ENCODE data around the gene ZFP42.
"Not testable (repeated sequence)": the region's sequence is repeated elsewhere in the genome, so short reads cannot be mapped to it uniquely, and the experiment has no call there.

ZFP42 gene

DNA sequence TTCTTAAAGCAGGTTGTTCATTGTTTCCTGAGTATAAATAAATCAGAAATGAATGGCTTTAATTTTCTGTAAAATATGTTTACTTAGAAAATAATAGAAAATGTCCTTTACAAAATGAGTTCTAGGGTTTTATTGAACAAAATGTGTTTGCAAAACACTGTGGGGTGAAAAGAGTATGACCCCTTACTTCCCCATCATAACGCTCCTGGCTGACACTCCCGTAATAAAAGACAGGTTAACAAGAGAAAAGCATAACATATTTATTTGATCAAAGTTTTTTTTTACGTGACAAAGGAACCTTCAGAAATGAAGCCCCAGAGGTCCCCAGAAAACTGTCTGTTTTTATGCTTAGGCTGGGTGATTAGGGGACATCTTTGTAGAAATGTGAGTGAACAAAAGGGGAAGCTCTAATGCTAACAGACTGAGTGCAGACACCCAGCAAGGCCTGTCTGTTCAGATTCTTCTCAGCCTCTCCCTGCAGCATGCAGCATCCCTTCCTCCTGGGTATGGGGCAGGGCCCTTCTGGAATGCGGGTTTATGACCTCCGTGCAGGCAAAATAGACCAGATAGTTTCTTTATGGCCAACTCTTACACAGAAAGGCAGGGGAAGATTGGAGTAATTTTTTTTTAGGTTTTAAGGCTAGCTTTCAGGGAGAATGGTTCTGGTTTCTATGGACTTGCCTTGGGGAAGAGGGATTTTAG lies 26.1 kb downstream of the ZFP42 start:
- no peak for DNase-seq (ENCODE audit: low read depth)

DNA sequence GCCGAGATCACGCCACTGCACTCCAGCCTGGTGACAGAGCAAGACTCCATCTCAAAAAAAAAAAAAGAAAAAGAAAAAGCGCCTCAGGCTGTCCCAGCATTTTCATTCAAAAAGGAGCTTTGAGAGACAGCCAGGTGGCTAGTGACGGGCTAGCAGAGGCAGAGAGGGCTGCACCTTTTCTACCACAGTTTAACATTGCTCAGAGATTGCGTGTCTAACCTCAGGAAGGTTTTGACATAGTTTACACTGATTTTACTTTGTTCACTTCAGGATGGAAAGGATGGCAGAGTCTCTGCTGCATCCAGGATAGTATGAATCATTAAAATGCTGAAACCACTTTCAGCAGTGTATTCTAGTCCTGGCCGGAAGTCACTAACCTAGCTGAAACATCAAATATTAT lies 28.1 kb downstream of the ZFP42 start:
- no peak for DNase-seq (ENCODE audit: low read depth)

DNA sequence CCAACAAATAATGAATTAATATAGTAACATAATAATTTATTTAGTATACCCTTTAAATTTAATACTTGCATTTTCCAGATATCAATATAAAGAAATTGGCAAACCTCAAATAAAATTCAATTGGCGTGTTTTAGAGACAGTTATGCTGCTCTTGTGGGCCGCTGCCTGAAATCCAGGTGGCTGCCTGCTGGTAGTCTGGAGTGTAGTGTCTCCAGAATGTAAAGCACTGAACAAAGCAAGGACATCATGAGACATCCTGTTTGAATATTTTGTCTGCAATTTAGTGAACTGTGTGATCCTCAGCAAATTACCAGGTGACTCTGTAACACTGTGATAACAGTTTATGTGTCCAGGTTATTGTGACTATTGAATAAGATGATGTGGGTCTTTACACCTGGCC lies 29.9 kb downstream of the ZFP42 start:
- DNase-seq (ENCODE audit: low read depth): no peak

DNA sequence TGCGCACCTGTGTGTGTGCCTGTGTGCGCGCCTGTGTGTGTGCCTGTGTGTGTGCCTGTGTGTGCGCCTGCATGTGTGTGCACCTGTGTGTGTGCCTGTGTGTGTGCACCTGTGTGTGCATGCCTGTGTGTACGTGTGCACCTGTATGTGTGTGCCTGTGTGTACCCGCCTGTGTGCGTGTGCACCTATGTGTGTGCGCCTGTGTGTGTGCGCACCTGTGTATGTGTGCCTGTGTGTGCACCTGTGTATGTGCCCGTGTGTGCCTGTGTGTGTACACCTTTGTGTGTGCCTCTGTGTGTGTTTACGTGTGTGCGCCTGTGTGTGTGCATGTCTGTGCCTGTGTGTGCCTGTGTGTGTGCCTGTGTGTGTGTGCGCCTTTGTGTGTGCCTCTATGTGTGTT lies 33.5 kb downstream of the ZFP42 start:
- no peak for DNase-seq (ENCODE audit: low read depth)

DNA sequence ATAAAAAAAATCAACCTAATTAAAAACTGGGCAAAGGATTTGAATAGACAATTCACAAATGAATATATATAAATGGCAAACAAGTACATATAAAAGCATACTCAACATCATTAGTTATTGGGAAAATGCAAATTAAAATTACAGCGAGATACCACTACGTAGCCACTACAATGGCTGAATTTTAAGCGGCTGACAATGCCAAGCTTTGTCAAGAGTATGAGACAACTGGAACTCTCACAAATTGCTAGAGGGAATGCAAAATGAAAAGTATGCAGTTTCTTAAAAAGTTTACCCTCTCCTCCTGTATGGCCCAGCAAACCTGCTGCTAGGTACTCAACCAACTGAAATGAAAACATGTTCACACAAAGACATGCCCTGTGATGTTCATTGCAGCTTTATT lies 34.8 kb downstream of the ZFP42 start:
- DNase-seq (ENCODE audit: low read depth): no peak

DNA sequence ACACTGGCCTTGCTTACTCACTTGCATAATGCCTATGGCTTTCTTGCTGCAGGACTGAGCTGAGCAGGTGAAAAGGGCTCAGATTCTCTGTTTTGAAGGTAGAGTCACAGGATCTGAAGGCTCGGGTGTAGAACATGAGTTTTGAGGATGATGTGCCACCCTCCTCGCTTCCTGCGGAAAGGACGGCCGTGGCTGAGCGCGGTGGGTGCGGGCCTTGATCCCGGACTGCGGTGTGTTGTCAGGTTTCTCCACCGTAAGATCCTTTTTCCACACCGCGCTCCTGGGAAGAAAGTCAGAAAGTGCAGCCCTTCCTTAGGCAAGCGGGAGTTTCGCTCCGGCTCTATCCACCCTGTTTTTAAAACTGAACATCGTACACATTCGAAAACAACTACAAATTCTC lies 36.2 kb downstream of the ZFP42 start:
- no peak for DNase-seq (ENCODE audit: low read depth)

DNA sequence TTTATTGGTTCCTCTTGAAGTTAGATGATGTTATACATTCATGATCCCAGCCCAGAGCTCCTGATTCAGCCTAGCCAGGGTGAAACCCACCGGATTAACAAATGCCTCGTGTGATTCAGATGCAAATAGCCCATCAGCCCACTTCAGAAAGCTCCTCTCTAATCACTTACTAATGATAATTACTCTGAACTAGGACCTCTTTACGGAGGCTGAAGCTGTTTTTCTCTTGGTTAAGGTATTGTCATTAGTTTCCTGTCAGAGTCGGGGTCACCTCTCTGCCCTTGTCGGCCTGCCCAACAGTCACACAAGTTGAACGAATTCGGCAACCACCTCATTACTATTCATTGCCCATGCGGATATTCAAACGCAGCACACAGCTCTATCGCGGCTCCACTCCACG lies 36.6 kb downstream of the ZFP42 start:
- DNase-seq (ENCODE audit: low read depth): no peak

DNA sequence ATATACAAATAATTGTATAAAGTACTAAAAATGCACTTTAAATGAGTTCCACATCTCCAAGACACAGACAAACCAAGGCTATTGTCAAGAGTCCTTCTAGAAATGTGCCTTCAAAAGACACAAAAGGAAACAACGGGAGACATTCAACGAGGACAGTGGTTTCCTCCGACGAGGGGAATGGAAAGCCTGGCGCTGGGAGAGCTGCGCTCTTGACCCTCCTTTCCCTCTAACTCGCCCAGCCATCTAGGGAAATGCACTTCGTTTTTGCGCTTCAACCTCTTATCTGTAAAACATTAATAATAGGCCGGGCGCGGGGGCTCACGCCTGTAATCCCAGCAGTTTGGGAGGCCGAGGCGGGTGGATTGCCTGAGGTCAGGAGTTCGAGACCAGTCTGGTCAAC lies 37.0 kb downstream of the ZFP42 start:
- no peak for DNase-seq (ENCODE audit: low read depth)

DNA sequence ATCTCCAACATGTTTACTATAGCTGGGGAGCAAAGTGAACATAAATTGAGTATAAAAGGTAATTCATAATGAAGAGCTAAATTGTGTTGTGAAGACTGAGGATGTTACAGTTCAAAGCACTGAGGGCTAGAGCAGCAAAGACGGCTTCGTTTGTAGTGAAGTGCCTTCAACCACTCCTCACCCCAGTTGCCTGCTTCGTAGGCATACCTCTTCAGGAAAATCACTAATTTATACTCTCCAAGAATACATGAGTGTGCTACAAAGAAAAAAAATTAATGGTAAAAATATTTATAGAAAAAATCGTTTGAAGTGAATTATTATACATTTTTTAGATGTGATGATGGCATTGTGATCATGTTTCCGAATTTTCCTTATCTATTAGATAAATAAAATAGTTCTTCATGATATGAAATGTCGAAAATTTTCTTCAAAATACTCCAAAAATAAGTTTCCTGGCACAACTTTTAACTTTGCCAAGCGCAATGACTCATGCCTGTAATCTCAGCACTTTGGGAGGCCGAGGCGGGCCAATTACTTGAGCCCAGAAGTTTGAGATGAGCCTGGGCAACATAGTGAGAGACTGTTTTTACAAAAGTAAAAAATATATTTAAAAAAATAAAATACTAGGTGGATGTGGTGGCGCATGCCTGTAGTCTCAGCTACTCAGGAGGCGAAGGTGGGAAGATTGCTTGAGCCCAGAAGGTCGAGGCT lies 41.6 kb downstream of the ZFP42 start:
- no peak for DNase-seq (ENCODE audit: low read depth)

DNA sequence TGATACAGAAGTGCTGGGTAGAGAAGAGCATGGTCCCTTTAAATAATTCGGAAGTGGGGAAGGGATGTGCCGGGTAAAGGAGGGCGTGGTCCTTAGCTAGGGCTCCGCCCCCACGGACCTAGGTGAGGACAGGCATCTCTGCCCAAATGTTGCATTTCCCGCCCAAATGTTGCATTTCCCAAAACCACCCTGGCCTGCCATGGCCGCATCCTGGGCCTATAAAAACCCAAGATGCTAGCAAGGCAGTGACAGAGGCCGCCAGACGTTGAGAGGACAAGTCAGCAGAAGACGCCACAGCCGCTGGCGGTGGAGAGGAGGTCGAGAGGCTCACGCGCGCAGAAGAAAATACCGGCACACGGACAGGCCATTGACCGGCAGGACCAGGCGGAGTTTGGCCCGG lies 46.1 kb downstream of the ZFP42 start:
- no peak for DNase-seq (ENCODE audit: low read depth)

DNA sequence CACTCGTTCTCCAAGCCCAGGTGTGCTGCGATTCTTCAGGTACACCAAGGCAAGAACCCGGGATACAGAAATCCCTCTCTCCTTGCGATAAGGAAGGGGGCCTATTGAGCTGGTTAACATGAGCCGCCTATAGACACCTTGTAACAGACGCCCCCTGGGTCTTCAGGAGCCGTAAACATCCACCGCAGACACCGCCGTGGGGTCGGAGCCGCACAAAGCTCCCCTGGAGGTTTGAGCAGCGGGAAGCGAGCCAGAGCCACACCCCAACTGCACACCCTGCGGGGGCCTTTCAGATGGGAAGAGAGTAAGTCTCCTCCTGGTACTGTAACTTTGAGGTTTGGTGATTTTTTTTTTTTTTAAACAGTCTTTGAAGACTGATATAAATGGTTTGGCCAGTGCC lies 46.6 kb downstream of the ZFP42 start:
- no peak for DNase-seq (ENCODE audit: low read depth)

DNA sequence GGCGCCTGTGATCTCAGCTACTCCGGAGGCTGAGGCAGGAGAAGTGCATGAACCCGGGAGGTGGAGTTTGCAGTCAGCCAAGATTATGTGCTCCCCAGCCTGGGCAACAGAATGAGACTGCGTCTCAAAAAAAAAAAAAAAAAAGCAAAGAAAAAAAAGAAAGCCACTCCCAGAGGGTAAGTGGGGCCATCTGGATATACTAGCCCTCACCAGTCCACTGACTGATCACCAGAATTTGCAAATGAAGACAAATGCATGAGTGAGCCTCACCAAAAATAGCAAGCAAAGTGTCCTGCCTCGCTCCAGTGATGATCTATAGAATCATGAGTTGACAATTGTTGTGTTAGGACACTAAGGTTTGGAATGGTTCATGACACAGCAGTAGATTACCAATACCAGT lies 47.6 kb downstream of the ZFP42 start:
- no peak for DNase-seq (ENCODE audit: low read depth)

DNA sequence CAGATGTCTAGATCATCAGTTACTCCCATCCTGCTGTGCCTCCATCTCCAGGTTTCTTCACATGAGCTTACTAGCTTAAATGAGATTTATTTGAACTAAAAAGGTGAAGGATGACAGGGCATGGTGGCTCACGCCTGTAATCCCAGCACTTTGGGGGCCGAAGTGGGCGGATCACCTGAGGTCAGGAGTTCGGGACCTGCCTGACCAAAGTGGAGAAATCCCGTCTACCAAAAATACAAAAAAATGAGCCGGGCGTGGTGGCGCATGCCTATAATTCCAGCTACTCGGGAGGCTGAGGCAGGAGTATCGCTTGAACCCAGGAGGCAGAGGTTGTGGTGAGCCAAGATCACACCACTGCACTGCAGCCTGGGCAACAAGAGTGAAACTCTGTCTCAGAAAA lies 49.9 kb downstream of the ZFP42 start:
- DNase-seq (ENCODE audit: low read depth): not testable (repeated sequence)

DNA sequence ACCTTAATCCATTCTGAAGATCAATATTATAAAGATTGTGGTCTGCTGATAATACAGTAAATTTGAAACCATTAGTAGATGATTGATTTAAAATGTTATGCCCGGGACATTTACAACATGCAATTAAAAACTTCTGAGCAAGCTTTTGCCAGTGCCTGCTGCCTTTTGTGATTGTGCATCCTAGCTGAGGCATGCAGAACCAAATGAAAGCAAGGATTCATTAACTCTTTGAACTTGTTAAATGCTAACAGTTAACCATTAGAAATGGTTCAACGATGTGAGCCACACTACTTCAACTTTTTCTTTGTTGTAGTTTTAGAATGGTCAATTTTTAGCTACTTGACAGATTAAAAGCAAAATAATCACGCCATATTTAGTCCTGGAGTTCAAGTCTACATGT lies 51.1 kb downstream of the ZFP42 start:
- no peak for DNase-seq (ENCODE audit: low read depth)

DNA sequence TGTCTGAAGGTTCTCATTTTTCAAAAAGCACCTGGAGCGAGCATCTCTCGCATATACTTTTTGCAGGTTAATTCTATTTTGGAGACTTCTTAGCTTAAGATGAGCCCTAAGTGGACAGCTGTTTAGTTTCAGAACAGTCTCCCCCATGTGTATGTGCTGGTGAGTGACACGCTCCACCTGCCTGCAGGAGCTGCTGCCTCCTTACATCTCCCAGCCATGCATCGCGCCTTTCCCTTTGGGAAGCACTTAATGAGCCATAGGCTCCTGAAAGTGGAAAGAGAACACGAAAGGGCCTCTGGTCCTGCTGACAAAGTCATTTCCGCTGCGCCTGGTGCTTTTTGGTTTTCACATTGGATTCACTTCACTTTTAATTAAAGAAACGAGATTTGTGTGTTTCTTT lies 57.7 kb downstream of the ZFP42 start:
- no peak for DNase-seq (ENCODE audit: low read depth)

Data from CMK (cell line).